Choroid plexus epithelial cell (primary cell): ENCODE results near the gene KLHL29.

ENCODE experiments used
- DNase-seq: peaks from one replicate; pipeline ENCODE4 v3.0.0-alpha.2; 2010; ENCODE audit warnings: low read depth
- H3K4me3 ChIP-seq: 2 replicates; pipeline ENCODE4 v1.5.1; 2011; ENCODE audit warnings: low read depth, mild to moderate bottlenecking, control low read depth, low read length, moderate library complexity
- CTCF ChIP-seq: conservative IDR thresholded peaks from 2 replicates; pipeline ENCODE4 v1.5.1; 2011; ENCODE audit warnings: low read depth, mild to moderate bottlenecking, control low read depth, inconsistent platforms, low read length, moderate library complexity

KLHL29 gene

GRCh38 chr2:23447405-23447804, 62.4 kb downstream of the KLHL29 start:
- H3K4me3 ChIP-seq = no peak overlapping the region
- no peak for TF ChIP-seq CTCF
- DNase-seq = no peak

- no peak for TF ChIP-seq CTCF
- H3K4me3 ChIP-seq = no peak overlapping the region
- DNase-seq = no peak
These were observed 63.9 kb downstream of the KLHL29 start for GRCh38 chr2:23448906-23449305.

GRCh38 chr2:23449413-23449812, 64.4 kb downstream of the KLHL29 start:
- H3K4me3 ChIP-seq = no peak overlapping the region
- no peak for TF ChIP-seq CTCF
- DNase-seq = no peak

GRCh38 chr2:23449831-23450331, 64.9 kb downstream of the KLHL29 start:
- no peak for DNase-seq
- H3K4me3 ChIP-seq = no peak overlapping the region
- TF ChIP-seq CTCF = no peak

- no peak for DNase-seq
- TF ChIP-seq CTCF = no peak
- H3K4me3 ChIP-seq = no peak overlapping the region
These were observed 67.4 kb downstream of the KLHL29 start for GRCh38 chr2:23452372-23452771.

GRCh38 chr2:23452853-23453420, 68.0 kb downstream of the KLHL29 start:
- TF ChIP-seq CTCF = no peak
- peak; percentile 38 for DNase-seq
- no peak overlapping the region for H3K4me3 ChIP-seq

- no peak overlapping the region for H3K4me3 ChIP-seq
- TF ChIP-seq CTCF = no peak
- no peak for DNase-seq
These were observed 68.5 kb downstream of the KLHL29 start for GRCh38 chr2:23453432-23453831.
